A549 treated with Mapracorat at 1 μM for 4 hours (cell line): Measurements from ENCODE around the gene TEX9. TPM values are rescaled to one million over a fixed set of nuclear protein-coding genes. Genes with fewer than 3 reads are reported as not detected.

Experiments used
- total RNA-seq: library from RNA; stranded (reverse); fragments of 200-300 nt; extraction: Qiagen RNA extraction; gene quantifications from 5 replicates; pipeline ENCODE4 v1.2.3, GENCODE V29; 2022

The TEX9 gene
- 3.8 to 5.2 TPM (median 4.7 TPM) in 5 replicates for total RNA-seq

GRCh38 chr15:56365075-56365711, at the start of gene TEX9:
Gene TEX9, plus strand, starts transcription at chr15:56365426. Its CDS starts 25 bp downstream, at chr15:56365451.

GRCh38 chr15:56464893-56465520, 99.8 kb downstream of the TEX9 start, which contains the start of gene MNS1:
Gene MNS1, minus strand, starts transcription at chr15:56465137. Its CDS starts 165 bp downstream, at chr15:56464972.

Other genes with a start within 250 kb of the TEX9 start
- gene RFX7, start 121.5 kb upstream of the TEX9 start, total RNA-seq = 8.8 to 15.4 TPM (median 12.1 TPM) in 5 replicates
- 2.7 to 3.6 TPM (median 2.8 TPM) in 5 replicates for gene MNS1, start 99.7 kb downstream of the TEX9 start, total RNA-seq